GM23248 (cell line): ENCODE results near the gene DHX30. TPM values are rescaled to one million over a fixed set of nuclear protein-coding genes. Genes with fewer than 3 reads are reported as not detected.

Experiments
- DNase-seq: peaks from one replicate; pipeline ENCODE4 v3.0.0-alpha.2; 2015
- H2AFZ ChIP-seq: fragments of 200-600 bp; sonication (generic); 2 replicates; pipeline ENCODE4 v1.6.1; 2016; ENCODE audit warnings: antibody characterized with exemption
- H3F3A ChIP-seq: fragments of 200-600 bp; sonication (generic); 2 replicates; pipeline ENCODE4 v1.6.1; 2016; ENCODE audit warnings: mild to moderate bottlenecking, antibody characterized with exemption, mixed run types; ENCODE audit not compliant: insufficient read depth
- H3K27ac ChIP-seq: fragments of 200-600 bp; sonication (generic); 2 replicates; pipeline ENCODE4 v1.5.1; 2016; ENCODE audit warnings: mild to moderate bottlenecking
- H3K27me3 ChIP-seq: fragments of 200-600 bp; sonication (generic); replicated peaks from 2 replicates; pipeline ENCODE4 v1.6.1; 2016; ENCODE audit warnings: mild to moderate bottlenecking; ENCODE audit not compliant: insufficient read depth
- H3K36me3 ChIP-seq: fragments of 200-600 bp; sonication (generic); 2 replicates; pipeline ENCODE4 v1.6.1; 2016; ENCODE audit warnings: low read depth, mild to moderate bottlenecking
- H3K4me1 ChIP-seq: fragments of 200-600 bp; sonication (generic); 2 replicates; pipeline ENCODE4 v1.6.1; 2016; ENCODE audit warnings: mild to moderate bottlenecking; ENCODE audit not compliant: insufficient read depth
- H3K4me2 ChIP-seq: fragments of 200-600 bp; sonication (generic); one replicate; pipeline ENCODE4 v1.6.1; 2016; ENCODE audit warnings: mild to moderate bottlenecking; ENCODE audit not compliant: unreplicated experiment
- H3K4me3 ChIP-seq: fragments of 200-600 bp; sonication (generic); 2 replicates; pipeline ENCODE4 v1.5.1; 2016; ENCODE audit warnings: mild to moderate bottlenecking
- H3K79me2 ChIP-seq: fragments of 200-600 bp; sonication (generic); 2 replicates; pipeline ENCODE4 v1.6.1; 2016; ENCODE audit warnings: mild to moderate bottlenecking; ENCODE audit not compliant: insufficient read depth
- H3K9ac ChIP-seq: fragments of 200-600 bp; sonication (generic); 2 replicates; pipeline ENCODE4 v1.6.1; 2016; ENCODE audit warnings: mild to moderate bottlenecking
- H3K9me2 ChIP-seq: fragments of 200-600 bp; sonication (generic); 2 replicates; pipeline ENCODE4 v1.6.1; 2016; ENCODE audit warnings: mixed run types, mild to moderate bottlenecking, moderate library complexity; ENCODE audit not compliant: insufficient read depth
- H3K9me3 ChIP-seq: fragments of 200-600 bp; sonication (generic); one replicate; pipeline ENCODE4 v1.6.1; 2017; ENCODE audit warnings: low read depth
- H4K20me1 ChIP-seq: fragments of 200-600 bp; sonication (generic); 2 replicates; pipeline ENCODE4 v1.6.0; 2016; ENCODE audit not compliant: insufficient read depth
- EZH2 ChIP-seq: fragments of 200-600 bp; sonication (generic); IDR thresholded peaks from 2 replicates; pipeline ENCODE4 v1.6.1; 2018; ENCODE audit warnings: antibody characterized with exemption, mild to moderate bottlenecking; ENCODE audit not compliant: insufficient read depth, poor library complexity, severe bottlenecking
- EZH2phosphoT487 ChIP-seq: fragments of 200-600 bp; sonication (generic); IDR thresholded peaks from 2 replicates; pipeline ENCODE4 v1.6.1; 2018; ENCODE audit warnings: antibody characterized with exemption, moderate library complexity, mild to moderate bottlenecking, low read depth; ENCODE audit not compliant: insufficient read depth
- WGBS, 2 experiments: methylation state at CpG; one replicate each; pipeline ENCODE4 v1.1.6; 2015 to 2017; ENCODE audit warnings: low lambda C conversion rate in 2 of 2, low coverage in 1 of 2; ENCODE audit errors: missing lambda C conversion rate in 2 of 2; 5-methylcytosine and 5-hydroxymethylcytosine counted together
- in situ Hi-C: fragments of 300-500 bp; cut with MboI; formaldehyde crosslinking; loops from 2 replicates; pipeline ENCODE4 v1.15.0; 2020
- polyA plus RNA-seq: library from polyadenylated mRNA; unstranded; fragments of >200 nt; fragmentation: Nextera tagmentation; extraction: Ambion mirVana; gene quantifications from 2 replicates; pipeline ENCODE4 v1.2.1, GENCODE V29; 2016
- total RNA-seq: library from RNA; depleted of rRNA; stranded (reverse); fragments of >200 nt; shearing (Covaris generic); gene quantifications from 2 replicates; pipeline ENCODE4 v1.2.3, GENCODE V29; 2014

The DHX30 gene
- total and polyA plus RNA-seq, 2 experiments from 2014 or later, result 42.9 to 65.8 TPM

- Histone ChIP-seq H3K9me2 (no peaks in the 10 kb centered on the region), H2AFZ (no peak overlapping the region), H3K4me3 (no peak overlapping the region), H3K9me3 (no peaks in the 10 kb centered on the region), H3K27ac (no peak overlapping the region), H3K27me3 (no peaks in the 10 kb centered on the region), H3F3A (0 out of 2 replicates have a peak, but pooled peaks cover 7% of the 10 kb centered on the region), H3K79me2 (peaks cover 100% of the 10 kb centered on the region), H3K9ac (no peak overlapping the region), H3K4me1 (0 out of 2 replicates have a peak, but pooled peaks cover 5% of the 10 kb centered on the region), H4K20me1 (peaks cover 6% of the 10 kb centered on the region; the same call in 1 of the 2 replicates), H3K4me2 (no peak overlapping the region), H3K36me3 (0 out of 2 replicates have a peak, but pooled peaks cover 1% of the 10 kb centered on the region)
- 94 to 97% methylated on average over 2 to 4 of the region's 4 CpGs for WGBS, 2 experiments
- TF ChIP-seq EZH2 (no peak), EZH2phosphoT487 (no peak)
- in situ Hi-C loops, result no loop called here
- no peak for DNase-seq
These were observed 41.9 kb upstream of the DHX30 start for GRCh38 chr3:47761046-47761445.

- 31 to 32% methylated on average over 4 of the region's 4 CpGs for WGBS, 2 experiments
- Histone ChIP-seq H3K27me3 (no peaks in the 10 kb centered on the region), H3K9me2 (no peaks in the 10 kb centered on the region), H3K4me1 (0 out of 2 replicates have a peak, but pooled peaks cover 5% of the 10 kb centered on the region), H3K4me2 (no peak overlapping the region), H3K27ac (peak overlapping the region; percentile 8; the same call in 1 of the 2 replicates), H3K4me3 (no peak overlapping the region), H3K36me3 (0 out of 2 replicates have a peak, but pooled peaks cover 8% of the 10 kb centered on the region), H4K20me1 (0 out of 2 replicates have a peak, but pooled peaks cover 3% of the 10 kb centered on the region), H3K9ac (no peak overlapping the region), H3F3A (0 out of 2 replicates have a peak, but pooled peaks cover under 1% of the 10 kb centered on the region), H3K9me3 (no peaks in the 10 kb centered on the region), H2AFZ (no peak overlapping the region), H3K79me2 (peaks cover 100% of the 10 kb centered on the region)
- in situ Hi-C loops, result no loop called here
- DNase-seq, result peak; percentile 38
- TF ChIP-seq EZH2phosphoT487 (no peak), EZH2 (no peak)
These were observed 40.7 kb upstream of the DHX30 start for GRCh38 chr3:47762233-47762632.

- 88 to 89% methylated on average over 4 of the region's 4 CpGs for WGBS, 2 experiments
- in situ Hi-C loops, result no loop called here
- Histone ChIP-seq H3K4me2 (no peak overlapping the region), H3K4me1 (0 out of 2 replicates have a peak, but pooled peaks cover 5% of the 10 kb centered on the region), H2AFZ (no peak overlapping the region), H3K9me2 (no peaks in the 10 kb centered on the region), H3F3A (no peaks in the 10 kb centered on the region), H3K9me3 (no peaks in the 10 kb centered on the region), H3K79me2 (peaks cover 100% of the 10 kb centered on the region), H4K20me1 (no peaks in the 10 kb centered on the region), H3K27ac (no peak overlapping the region), H3K27me3 (no peaks in the 10 kb centered on the region), H3K9ac (no peak overlapping the region), H3K36me3 (0 out of 2 replicates have a peak, but pooled peaks cover 10% of the 10 kb centered on the region), H3K4me3 (no peak overlapping the region)
- no peak for TF ChIP-seq EZH2
- TF ChIP-seq EZH2phosphoT487, result no peak
- DNase-seq, result no peak
These were observed 36.8 kb upstream of the DHX30 start for GRCh38 chr3:47766186-47766585.

GRCh38 chr3:47772047-47772446, 30.9 kb upstream of the DHX30 start:
- no peak for DNase-seq
- no peak overlapping the region for H2AFZ ChIP-seq
- no peak overlapping the region for H3K9ac ChIP-seq
- no peaks in the 10 kb centered on the region for H3K9me3 ChIP-seq
- no peak overlapping the region for H3K4me3 ChIP-seq
- TF ChIP-seq EZH2, result no peak
- TF ChIP-seq EZH2phosphoT487, result no peak
- in situ Hi-C loops, result no loop called here
- peaks cover 10% of the 10 kb centered on the region; the same call in 1 of the 2 replicates for H3K36me3 ChIP-seq
- H3K27ac ChIP-seq, result no peak overlapping the region
- H3K4me1 ChIP-seq, result no peaks in the 10 kb centered on the region
- H3K4me2 ChIP-seq, result no peak overlapping the region
- WGBS, 2 experiments, result 97 to 98% methylated on average over 8 of the region's 8 CpGs
- peaks cover 100% of the 10 kb centered on the region for H3K79me2 ChIP-seq
- no peaks in the 10 kb centered on the region for H3K9me2 ChIP-seq
- peaks cover 5% of the 10 kb centered on the region; the same call in 1 of the 2 replicates for H4K20me1 ChIP-seq
- no peaks in the 10 kb centered on the region for H3K27me3 ChIP-seq
- no peaks in the 10 kb centered on the region for H3F3A ChIP-seq
